EL (cell line): ENCODE data around the gene ATP10B.

Experiments used
- DNase-seq: peaks from one replicate; pipeline ENCODE4 v3.0.0-alpha.2; 2016

Gene ATP10B

GRCh38 chr5:160543395-160543794 is 308.6 kb downstream of the ATP10B start:
- no peak for DNase-seq

- no peak for DNase-seq
Measured at GRCh38 chr5:160542840-160543239, 309.2 kb downstream of the ATP10B start.

- DNase-seq, result no peak
Measured at GRCh38 chr5:160542281-160542680, 309.7 kb downstream of the ATP10B start.

- no peak for DNase-seq
Measured at GRCh38 chr5:160539431-160539830, 312.6 kb downstream of the ATP10B start.

- no peak for DNase-seq
Measured at GRCh38 chr5:160537940-160538339, 314.1 kb downstream of the ATP10B start.

GRCh38 chr5:160537116-160537515 is 314.9 kb downstream of the ATP10B start:
- no peak for DNase-seq

- DNase-seq, result no peak
Measured at GRCh38 chr5:160534914-160535313, 317.1 kb downstream of the ATP10B start.

- DNase-seq, result no peak
Measured at GRCh38 chr5:160534125-160534524, 317.9 kb downstream of the ATP10B start.

- DNase-seq, result no peak
Measured at GRCh38 chr5:160525471-160526261, 326.3 kb downstream of the ATP10B start.

GRCh38 chr5:160524827-160525226 is 327.2 kb downstream of the ATP10B start:
- DNase-seq, result no peak

GRCh38 chr5:160523502-160524163 is 328.4 kb downstream of the ATP10B start:
- no peak for DNase-seq

GRCh38 chr5:160521392-160521663 is 330.7 kb downstream of the ATP10B start:
- DNase-seq, result no peak

- no peak for DNase-seq
Measured at GRCh38 chr5:160520609-160521391, 331.2 kb downstream of the ATP10B start.

GRCh38 chr5:160516696-160517530 is 335.1 kb downstream of the ATP10B start:
- no peak for DNase-seq

GRCh38 chr5:160514866-160515265 is 337.1 kb downstream of the ATP10B start:
- DNase-seq, result no peak

GRCh38 chr5:160514191-160514590 is 337.8 kb downstream of the ATP10B start:
- DNase-seq, result no peak

- no peak for DNase-seq
Measured at GRCh38 chr5:160513485-160513884, 338.5 kb downstream of the ATP10B start.
